Coronary artery (tissue), 2 donors: ENCODE measurements around the gene NDUFA7.

Source experiments
- DNase-seq: peaks from one replicate; pipeline ENCODE4 v3.0.0-alpha.2; 2017; ENCODE audit warnings: low spot score
- H3K27ac ChIP-seq, 2 donors: fragments of 200-600 bp; sonication (generic); one replicate each; pipeline ENCODE4 v1.5.1; 2016 to 2019
- H3K4me3 ChIP-seq: fragments of 200-600 bp; sonication (generic); 2 replicates; pipeline ENCODE4 v1.5.1; 2016; ENCODE audit warnings: mild to moderate bottlenecking, moderate library complexity
- TF ChIP-seq, protein P1 (sequence below): fragments of 200-600 bp; sonication (generic); IDR thresholded peaks from one replicate; pipeline ENCODE4 v1.5.1; 2019; ENCODE audit warnings: antibody characterized with exemption

Gene NDUFA7

GRCh38 chr19:8333767-8334457 lies 12.7 kb upstream of the NDUFA7 start:
- no peak for DNase-seq
- no peak overlapping the region for H3K27ac ChIP-seq
- TF ChIP-seq, protein P1, sequence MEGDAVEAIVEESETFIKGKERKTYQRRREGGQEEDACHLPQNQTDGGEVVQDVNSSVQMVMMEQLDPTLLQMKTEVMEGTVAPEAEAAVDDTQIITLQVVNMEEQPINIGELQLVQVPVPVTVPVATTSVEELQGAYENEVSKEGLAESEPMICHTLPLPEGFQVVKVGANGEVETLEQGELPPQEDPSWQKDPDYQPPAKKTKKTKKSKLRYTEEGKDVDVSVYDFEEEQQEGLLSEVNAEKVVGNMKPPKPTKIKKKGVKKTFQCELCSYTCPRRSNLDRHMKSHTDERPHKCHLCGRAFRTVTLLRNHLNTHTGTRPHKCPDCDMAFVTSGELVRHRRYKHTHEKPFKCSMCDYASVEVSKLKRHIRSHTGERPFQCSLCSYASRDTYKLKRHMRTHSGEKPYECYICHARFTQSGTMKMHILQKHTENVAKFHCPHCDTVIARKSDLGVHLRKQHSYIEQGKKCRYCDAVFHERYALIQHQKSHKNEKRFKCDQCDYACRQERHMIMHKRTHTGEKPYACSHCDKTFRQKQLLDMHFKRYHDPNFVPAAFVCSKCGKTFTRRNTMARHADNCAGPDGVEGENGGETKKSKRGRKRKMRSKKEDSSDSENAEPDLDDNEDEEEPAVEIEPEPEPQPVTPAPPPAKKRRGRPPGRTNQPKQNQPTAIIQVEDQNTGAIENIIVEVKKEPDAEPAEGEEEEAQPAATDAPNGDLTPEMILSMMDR, result no peak
- no peak overlapping the region for H3K4me3 ChIP-seq

DNA sequence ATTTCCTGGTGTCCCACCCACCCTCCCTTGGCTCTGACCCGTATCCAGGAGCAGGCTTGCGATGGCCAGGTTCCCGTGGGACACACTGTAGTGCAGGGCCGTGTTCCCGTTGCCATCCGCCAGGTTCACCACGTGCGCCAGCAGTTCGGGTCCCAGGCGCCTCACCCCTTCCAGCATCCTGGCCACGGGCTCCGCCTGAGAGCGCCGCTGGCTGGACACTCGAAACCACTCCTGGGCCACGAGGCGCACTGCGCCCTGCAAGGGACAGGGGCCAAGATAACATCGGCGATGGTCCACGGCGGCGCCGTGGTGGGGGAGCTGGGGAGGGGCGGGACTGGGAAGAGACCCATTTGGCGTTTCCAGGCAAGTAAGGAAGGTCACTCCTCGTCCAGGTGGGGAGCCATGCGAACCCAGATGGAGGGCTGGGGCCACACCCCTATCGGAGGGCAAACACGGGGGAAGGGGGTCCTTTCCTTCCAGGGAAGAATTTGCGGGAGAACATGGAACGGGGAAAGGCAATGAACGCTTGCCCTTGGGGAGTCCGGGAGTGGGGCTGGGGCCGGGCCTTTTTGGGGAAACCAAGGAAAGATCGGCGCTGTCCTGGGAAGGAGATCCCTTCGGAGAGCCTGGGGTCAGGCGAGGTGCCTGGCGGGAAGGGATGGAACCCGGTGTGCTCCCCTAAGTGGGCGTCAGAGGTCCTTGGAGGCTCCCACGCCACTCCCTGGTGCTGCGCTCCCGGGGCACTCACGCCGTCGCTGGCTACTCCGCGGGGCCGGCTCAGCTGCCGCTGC lies 12.0 kb upstream of the NDUFA7 start:
- TF ChIP-seq, protein P1, result no peak
- H3K27ac ChIP-seq, result no peak overlapping the region
- DNase-seq, result no peak
- H3K4me3 ChIP-seq, result no peak overlapping the region

DNA sequence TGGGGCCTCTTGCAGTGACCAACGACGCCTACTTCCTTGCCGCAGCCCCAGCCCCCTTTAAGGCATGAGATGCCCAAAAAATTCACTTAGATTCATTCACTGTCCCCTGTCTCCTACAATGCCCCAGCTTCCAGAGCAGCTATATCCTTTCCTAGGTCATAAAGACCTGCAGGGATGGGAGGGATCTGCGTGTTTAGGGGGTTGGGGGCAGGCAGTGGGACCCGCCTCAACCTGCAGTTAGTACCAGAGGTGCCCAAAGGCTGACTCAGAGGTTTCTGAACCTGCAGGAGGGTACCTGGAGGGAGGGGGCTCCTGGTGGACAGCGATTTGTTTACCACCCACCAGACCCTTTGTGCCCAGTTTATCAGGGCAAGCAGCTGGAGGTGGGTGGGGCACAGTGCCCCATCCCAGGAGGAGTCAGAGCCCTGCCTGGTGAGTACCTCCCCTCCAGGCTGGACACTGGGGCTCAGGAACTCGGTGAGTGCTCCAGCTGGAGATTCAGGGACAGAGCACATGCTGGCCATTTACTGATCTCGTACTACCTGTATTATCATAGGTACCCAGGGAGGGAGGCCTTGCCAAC lies 10.2 kb upstream of the NDUFA7 start:
- no peak for DNase-seq
- TF ChIP-seq, protein P1, result no peak

DNA sequence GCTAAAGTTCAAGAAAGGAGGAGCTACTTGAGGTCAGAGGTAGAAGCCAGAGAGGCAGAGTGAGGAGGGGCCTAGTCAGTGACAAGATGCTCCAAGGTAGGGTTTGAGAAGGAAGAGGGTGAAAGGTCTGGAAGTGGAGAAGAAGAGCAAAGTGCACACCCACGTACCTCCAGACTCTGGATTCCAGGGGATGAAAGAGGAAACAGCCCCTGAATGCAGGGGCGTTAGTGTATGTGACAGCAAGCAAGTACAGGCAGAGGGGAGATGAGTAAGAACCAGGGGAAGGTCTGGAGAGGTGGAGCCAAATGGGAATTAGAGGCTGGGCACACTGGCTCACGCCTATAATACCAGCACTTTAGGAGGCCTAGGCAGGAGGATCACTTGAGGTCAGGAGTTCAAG lies 8.8 kb upstream of the NDUFA7 start:
- Histone ChIP-seq H3K27ac (no peak overlapping the region), H3K4me3 (no peak overlapping the region)
- no peak for DNase-seq
- TF ChIP-seq, protein P1, result no peak

More for the DNA sequence above, 10.2 kb upstream of the NDUFA7 start:
- Histone ChIP-seq H3K4me3 (no peak overlapping the region), H3K27ac (no peak overlapping the region)

DNA sequence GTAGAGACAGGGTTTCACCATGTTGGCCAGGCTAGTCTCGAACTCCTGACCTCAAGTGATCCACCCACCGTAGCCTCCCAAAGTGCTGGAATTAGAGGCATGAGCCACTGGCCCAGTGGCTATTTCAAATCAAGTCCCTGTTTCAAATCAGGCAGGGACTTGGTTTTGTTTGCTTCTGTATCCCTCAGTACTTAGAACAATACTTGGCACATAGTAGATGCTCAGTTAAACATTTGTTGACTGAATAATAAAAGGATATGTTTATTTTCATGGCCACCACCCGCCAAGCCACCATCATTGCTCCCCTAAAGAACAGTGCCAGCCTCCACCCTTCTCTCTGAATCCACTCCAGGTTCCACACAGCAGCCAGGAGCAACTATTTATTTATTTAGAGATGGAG lies 4.3 kb upstream of the NDUFA7 start:
- no peak for DNase-seq
- Histone ChIP-seq H3K27ac (no peak overlapping the region), H3K4me3 (no peak overlapping the region)
- TF ChIP-seq, protein P1, result no peak

DNA sequence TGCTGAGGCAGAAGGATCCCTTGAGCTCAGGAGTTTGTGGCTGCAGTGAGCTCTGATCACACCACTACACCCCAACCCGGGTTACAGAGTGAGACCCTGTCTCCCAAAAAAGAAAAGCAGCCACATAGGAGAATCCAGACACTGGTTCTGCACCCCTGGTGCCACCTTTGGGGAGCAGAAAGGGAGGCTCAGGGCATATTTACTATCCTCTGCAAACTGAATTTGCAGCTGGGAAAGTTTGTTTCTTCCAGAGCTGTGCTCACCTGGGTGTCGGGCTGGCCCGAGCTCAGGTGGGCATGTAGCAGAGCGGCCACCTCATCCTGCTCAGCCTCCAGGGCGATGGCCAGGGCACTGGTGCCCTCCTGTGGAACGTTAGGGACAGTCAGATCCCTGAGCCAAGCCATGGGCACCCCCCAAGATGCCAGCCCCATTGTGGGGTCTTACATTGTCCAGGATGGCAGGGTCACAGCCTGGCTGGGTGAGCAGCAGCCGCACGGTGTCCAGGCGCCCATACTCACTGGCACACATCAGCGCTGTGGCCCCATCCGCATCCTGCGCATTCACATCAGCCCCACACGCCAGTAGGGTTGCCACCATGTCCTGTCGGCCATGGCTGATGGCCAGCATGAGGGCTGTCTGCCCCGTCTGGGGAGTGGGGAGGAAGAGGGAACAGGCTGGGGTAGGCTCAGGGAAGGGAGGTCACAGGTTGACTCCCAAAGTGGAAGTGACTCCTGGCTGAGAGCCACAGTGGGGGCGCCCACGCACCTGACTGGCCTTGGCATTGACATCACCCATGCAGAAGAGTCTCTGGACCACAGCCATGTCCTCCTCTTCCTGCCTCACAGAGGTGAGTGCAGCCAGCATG lies 3.2 kb upstream of the NDUFA7 start:
- Histone ChIP-seq H3K4me3 (no peak overlapping the region), H3K27ac (no peak overlapping the region)
- TF ChIP-seq, protein P1, result no peak
- DNase-seq, result no peak
